Renal cortical epithelial cell (primary cell): Measurements from ENCODE around the gene PLEKHN1. TPM values are rescaled to one million over a fixed set of nuclear protein-coding genes. Genes with fewer than 3 reads are reported as not detected.
"Not testable (repeated sequence)": the region's sequence is repeated elsewhere in the genome, so short reads cannot be mapped to it uniquely, and the experiment has no call there.

ENCODE experiments used
- DNase-seq: peaks from one replicate; pipeline ENCODE4 v3.0.0-alpha.2; 2011; ENCODE audit warnings: low read depth
- total RNA-seq: library from RNA; depleted of rRNA; stranded (reverse); fragments of >200 nt; gene quantifications from 2 replicates; pipeline ENCODE4 v1.2.3, GENCODE V29; 2014

PLEKHN1 gene
- total RNA-seq, 1 donor from 2014 or later, result 2.4 TPM

- peak; percentile 38 for DNase-seq
Measured at GRCh38 chr1:975896-976683, 9.8 kb downstream of the PLEKHN1 start.

GRCh38 chr1:976791-977190, 10.5 kb downstream of the PLEKHN1 start:
- not testable (repeated sequence) for DNase-seq

- DNase-seq, result no peak
Measured at GRCh38 chr1:978069-978834, 12.0 kb downstream of the PLEKHN1 start.

GRCh38 chr1:978835-979743, 12.8 kb downstream of the PLEKHN1 start:
- no peak for DNase-seq

- no peak for DNase-seq
Measured at GRCh38 chr1:979744-980072, 13.4 kb downstream of the PLEKHN1 start.

- no peak for DNase-seq
Measured at GRCh38 chr1:980137-980571, 13.9 kb downstream of the PLEKHN1 start.

GRCh38 chr1:980602-981395, 14.5 kb downstream of the PLEKHN1 start:
- DNase-seq, result no peak

- no peak for DNase-seq
Measured at GRCh38 chr1:981491-981954, 15.2 kb downstream of the PLEKHN1 start.

GRCh38 chr1:981955-982558, 15.8 kb downstream of the PLEKHN1 start, which contains the start of gene PERM1:
Gene PERM1, minus strand, starts transcription at chr1:982093. Its CDS starts 1,064 bp downstream, at chr1:981029.
- no peak for DNase-seq

- no peak for DNase-seq
Measured at GRCh38 chr1:982765-983436, 16.6 kb downstream of the PLEKHN1 start.

GRCh38 chr1:983798-984475, 17.7 kb downstream of the PLEKHN1 start:
- DNase-seq, result no peak

- no peak for DNase-seq
Measured at GRCh38 chr1:984476-984814, 18.2 kb downstream of the PLEKHN1 start.

GRCh38 chr1:985126-985525, 18.8 kb downstream of the PLEKHN1 start:
- DNase-seq, result no peak

GRCh38 chr1:988061-988460, 21.8 kb downstream of the PLEKHN1 start:
- not testable (repeated sequence) for DNase-seq

- DNase-seq, result not testable (repeated sequence)
Measured at GRCh38 chr1:991275-991674, 25.0 kb downstream of the PLEKHN1 start.

- no peak for DNase-seq
Measured at GRCh38 chr1:991895-992294, 25.6 kb downstream of the PLEKHN1 start.

- no peak for DNase-seq
Measured at GRCh38 chr1:992362-992761, 26.1 kb downstream of the PLEKHN1 start.

- no peak for DNase-seq
Measured at GRCh38 chr1:993379-993995, 27.2 kb downstream of the PLEKHN1 start.

- not testable (repeated sequence) for DNase-seq
Measured at GRCh38 chr1:994546-994945, 28.3 kb downstream of the PLEKHN1 start.
